ENCODE measurements around the gene HMX3.

Gene HMX3

GRCh38 chr10:123109466-123109865 is 26.3 kb upstream of the HMX3 start:
- Histone ChIP-seq H3K36me3 (ENCODE audit: low read length) (no peaks in the 10 kb centered on the region), H3K4me2 (ENCODE audit: low read depth, low read length, poor library complexity, severe bottlenecking) (no peak overlapping the region), H3K27me3 (ENCODE audit: low read length) (no peaks in the 10 kb centered on the region), H3K79me2 (ENCODE audit: insufficient read depth, low read length) (no peaks in the 10 kb centered on the region), H3K4me3 (ENCODE audit: insufficient read depth, low read length, poor library complexity, severe bottlenecking) (no peak overlapping the region), H3K27ac (ENCODE audit: low read depth, low read length) (no peak overlapping the region), H3F3A (ENCODE audit: insufficient read depth) (no peaks in the 10 kb centered on the region), H3K9ac (ENCODE audit: low read length) (no peak overlapping the region), H3K9me3 (ENCODE audit: insufficient read depth, low read length) (no peaks in the 10 kb centered on the region), H4K20me1 (ENCODE audit: low read depth, low read length) (no peaks in the 10 kb centered on the region), H3K9me2 (replicated peaks; ENCODE audit: insufficient read depth, low read length) (no peaks in the 10 kb centered on the region), H2AFZ (ENCODE audit: low read depth, low read length, severe bottlenecking) (no peak overlapping the region)
- TF ChIP-seq, protein P1, sequence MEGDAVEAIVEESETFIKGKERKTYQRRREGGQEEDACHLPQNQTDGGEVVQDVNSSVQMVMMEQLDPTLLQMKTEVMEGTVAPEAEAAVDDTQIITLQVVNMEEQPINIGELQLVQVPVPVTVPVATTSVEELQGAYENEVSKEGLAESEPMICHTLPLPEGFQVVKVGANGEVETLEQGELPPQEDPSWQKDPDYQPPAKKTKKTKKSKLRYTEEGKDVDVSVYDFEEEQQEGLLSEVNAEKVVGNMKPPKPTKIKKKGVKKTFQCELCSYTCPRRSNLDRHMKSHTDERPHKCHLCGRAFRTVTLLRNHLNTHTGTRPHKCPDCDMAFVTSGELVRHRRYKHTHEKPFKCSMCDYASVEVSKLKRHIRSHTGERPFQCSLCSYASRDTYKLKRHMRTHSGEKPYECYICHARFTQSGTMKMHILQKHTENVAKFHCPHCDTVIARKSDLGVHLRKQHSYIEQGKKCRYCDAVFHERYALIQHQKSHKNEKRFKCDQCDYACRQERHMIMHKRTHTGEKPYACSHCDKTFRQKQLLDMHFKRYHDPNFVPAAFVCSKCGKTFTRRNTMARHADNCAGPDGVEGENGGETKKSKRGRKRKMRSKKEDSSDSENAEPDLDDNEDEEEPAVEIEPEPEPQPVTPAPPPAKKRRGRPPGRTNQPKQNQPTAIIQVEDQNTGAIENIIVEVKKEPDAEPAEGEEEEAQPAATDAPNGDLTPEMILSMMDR (IDR thresholded peaks at IDR 0.05; ENCODE audit: insufficient read depth, low read length, poor library complexity, severe bottlenecking), result no peak
- no peak for TF ChIP-seq EZH2phosphoT487 (conservative IDR thresholded peaks at IDR 0.05; ENCODE audit: low read length)

DNA sequence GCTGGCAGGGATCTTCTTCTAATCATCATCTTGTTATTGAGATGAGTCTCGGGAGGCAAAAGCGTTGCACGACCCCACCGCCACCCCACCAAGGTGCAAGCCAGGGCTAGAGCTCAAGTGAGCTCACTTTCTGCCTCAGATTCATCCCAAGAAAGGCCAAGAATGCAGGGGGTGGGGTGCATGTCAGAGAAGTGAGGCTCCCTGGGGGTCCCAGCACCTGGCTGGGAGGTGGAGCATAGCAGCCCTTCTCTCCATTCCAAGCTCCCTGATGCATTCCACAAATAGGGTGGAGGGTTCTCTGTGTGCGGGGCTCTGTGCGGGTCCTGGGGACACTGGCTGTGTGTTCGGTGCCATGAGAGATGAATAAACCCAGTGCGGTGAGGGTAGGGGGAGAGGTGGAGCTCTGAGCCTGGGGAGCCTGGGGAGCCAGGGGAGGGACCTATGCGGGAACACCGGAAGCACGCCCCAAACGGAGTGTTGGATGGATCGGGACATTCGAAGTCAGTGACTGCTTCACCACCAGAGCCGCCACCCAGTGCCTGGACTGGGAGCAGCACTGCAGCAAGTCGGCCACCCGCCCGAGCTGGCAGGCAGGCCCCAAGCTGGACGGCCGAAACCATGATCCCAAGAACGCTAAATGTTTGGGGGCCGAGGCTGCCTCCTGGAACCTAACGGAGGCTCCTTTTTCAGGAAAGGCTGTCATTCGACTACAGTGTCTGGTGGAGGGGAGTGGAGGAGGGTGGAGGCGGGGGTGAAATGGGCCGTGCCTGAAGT is 17.9 kb upstream of the HMX3 start:
- no peaks in the 10 kb centered on the region for H3K9me3 ChIP-seq (ENCODE audit: insufficient read depth, low read length)
- no peak overlapping the region for H3K4me3 ChIP-seq (ENCODE audit: insufficient read depth, low read length, poor library complexity, severe bottlenecking)
- TF ChIP-seq EZH2phosphoT487 (conservative IDR thresholded peaks at IDR 0.05; ENCODE audit: low read length), result no peak
- TF ChIP-seq, protein P1 (IDR thresholded peaks at IDR 0.05; ENCODE audit: insufficient read depth, low read length, poor library complexity, severe bottlenecking), result no peak
- H2AFZ ChIP-seq (ENCODE audit: low read depth, low read length, severe bottlenecking), result no peak overlapping the region
- H3K27ac ChIP-seq (ENCODE audit: low read depth, low read length), result no peak overlapping the region
- no peaks in the 10 kb centered on the region for H3K27me3 ChIP-seq (ENCODE audit: low read length)
- no peak overlapping the region for H3K4me2 ChIP-seq (ENCODE audit: low read depth, low read length, poor library complexity, severe bottlenecking)
- H3K79me2 ChIP-seq (ENCODE audit: insufficient read depth, low read length), result no peaks in the 10 kb centered on the region
- H3K9ac ChIP-seq (ENCODE audit: low read length), result no peak overlapping the region
- no peaks in the 10 kb centered on the region for H4K20me1 ChIP-seq (ENCODE audit: low read depth, low read length)
- no peaks in the 10 kb centered on the region for H3K36me3 ChIP-seq (ENCODE audit: low read length)
- no peaks in the 10 kb centered on the region for H3F3A ChIP-seq (ENCODE audit: insufficient read depth)
- H3K9me2 ChIP-seq (replicated peaks; ENCODE audit: insufficient read depth, low read length), result no peaks in the 10 kb centered on the region

DNA sequence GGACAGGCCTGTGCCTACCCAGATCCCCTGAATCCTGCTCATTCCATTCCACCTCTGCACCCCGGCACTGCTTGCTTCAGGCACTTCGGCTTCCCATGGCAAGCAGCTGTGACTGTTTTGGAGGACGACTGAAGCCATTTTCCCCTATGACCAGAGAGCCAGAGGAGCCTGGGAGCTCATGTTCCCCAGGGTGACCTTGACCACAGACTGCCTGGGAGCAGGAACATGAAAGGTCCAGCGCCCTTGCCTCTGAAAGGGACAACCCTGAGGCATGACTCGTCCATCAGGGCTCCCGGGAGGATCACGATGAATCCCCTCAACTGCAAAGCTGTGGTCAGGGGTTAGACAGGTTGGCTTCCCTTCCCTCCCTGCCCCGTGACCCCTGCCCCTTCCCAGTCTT is 16.7 kb upstream of the HMX3 start:
- Histone ChIP-seq H3K9me2 (replicated peaks; ENCODE audit: insufficient read depth, low read length) (no peaks in the 10 kb centered on the region), H3K9ac (ENCODE audit: low read length) (no peak overlapping the region), H3K27ac (ENCODE audit: low read depth, low read length) (no peak overlapping the region), H3K36me3 (ENCODE audit: low read length) (no peaks in the 10 kb centered on the region), H3F3A (ENCODE audit: insufficient read depth) (no peaks in the 10 kb centered on the region), H3K4me2 (ENCODE audit: low read depth, low read length, poor library complexity, severe bottlenecking) (no peak overlapping the region), H3K27me3 (ENCODE audit: low read length) (no peaks in the 10 kb centered on the region), H3K9me3 (ENCODE audit: insufficient read depth, low read length) (no peaks in the 10 kb centered on the region), H3K79me2 (ENCODE audit: insufficient read depth, low read length) (no peaks in the 10 kb centered on the region), H3K4me3 (ENCODE audit: insufficient read depth, low read length, poor library complexity, severe bottlenecking) (no peak overlapping the region), H4K20me1 (ENCODE audit: low read depth, low read length) (no peaks in the 10 kb centered on the region), H2AFZ (ENCODE audit: low read depth, low read length, severe bottlenecking) (no peak overlapping the region)
- TF ChIP-seq, protein P1 (IDR thresholded peaks at IDR 0.05; ENCODE audit: insufficient read depth, low read length, poor library complexity, severe bottlenecking), result no peak
- no peak for TF ChIP-seq EZH2phosphoT487 (conservative IDR thresholded peaks at IDR 0.05; ENCODE audit: low read length)
